ENCODE data around the gene ZNF354C. TPM values are rescaled to one million over a fixed set of nuclear protein-coding genes. Genes with fewer than 3 reads are reported as not detected.
A peak's percentile ranks its signal among the peaks of the same experiment; 100 is the strongest.

ZNF354C gene
- total RNA-seq, 1 donor from 2014 or later = 6.0 TPM

GRCh38 chr5:179051784-179052183 is 8.4 kb upstream of the ZNF354C start:
- Mint-ChIP-seq H3K4me1 (ENCODE audit: unreplicated experiment) (no peaks in the 10 kb centered on the region), H3K27me3 (ENCODE audit: unreplicated experiment) (peaks cover 4% of the 10 kb centered on the region), H3K27ac (ENCODE audit: unreplicated experiment) (no peak overlapping the region), H3K36me3 (ENCODE audit: low read depth, unreplicated experiment) (peaks cover 22% of the 10 kb centered on the region), H3K9me3 (ENCODE audit: unreplicated experiment) (peaks cover 19% of the 10 kb centered on the region), H3K4me3 (ENCODE audit: unreplicated experiment) (no peak overlapping the region)
- no peak for DNase-seq (ENCODE audit: low spot score)
- TF ChIP-seq CTCF (IDR thresholded peaks at IDR 0.05; ENCODE audit: unreplicated experiment) = no peak

- Mint-ChIP-seq H3K36me3 (ENCODE audit: low read depth, unreplicated experiment) (peaks cover 10% of the 10 kb centered on the region), H3K4me1 (ENCODE audit: unreplicated experiment) (no peaks in the 10 kb centered on the region), H3K4me3 (ENCODE audit: unreplicated experiment) (no peak overlapping the region), H3K27me3 (ENCODE audit: unreplicated experiment) (peaks cover 6% of the 10 kb centered on the region), H3K27ac (ENCODE audit: unreplicated experiment) (no peak overlapping the region), H3K9me3 (ENCODE audit: unreplicated experiment) (peaks cover 19% of the 10 kb centered on the region)
- no peak for TF ChIP-seq CTCF (IDR thresholded peaks at IDR 0.05; ENCODE audit: unreplicated experiment)
- no peak for DNase-seq (ENCODE audit: low spot score)
These were observed 6.0 kb upstream of the ZNF354C start for GRCh38 chr5:179054036-179054785.

GRCh38 chr5:179054876-179055275 is 5.3 kb upstream of the ZNF354C start:
- Mint-ChIP-seq H3K27ac (ENCODE audit: unreplicated experiment) (no peak overlapping the region), H3K4me3 (ENCODE audit: unreplicated experiment) (no peak overlapping the region), H3K4me1 (ENCODE audit: unreplicated experiment) (no peaks in the 10 kb centered on the region), H3K36me3 (ENCODE audit: low read depth, unreplicated experiment) (peaks cover 17% of the 10 kb centered on the region), H3K27me3 (ENCODE audit: unreplicated experiment) (peaks cover 8% of the 10 kb centered on the region), H3K9me3 (ENCODE audit: unreplicated experiment) (peaks cover 24% of the 10 kb centered on the region)
- DNase-seq (ENCODE audit: low spot score) = no peak
- no peak for TF ChIP-seq CTCF (IDR thresholded peaks at IDR 0.05; ENCODE audit: unreplicated experiment)

- H3K27me3 Mint-ChIP-seq (ENCODE audit: unreplicated experiment) = peaks cover 8% of the 10 kb centered on the region
- no peak overlapping the region for H3K4me3 Mint-ChIP-seq (ENCODE audit: unreplicated experiment)
- H3K4me1 Mint-ChIP-seq (ENCODE audit: unreplicated experiment) = no peaks in the 10 kb centered on the region
- peaks cover 24% of the 10 kb centered on the region for H3K9me3 Mint-ChIP-seq (ENCODE audit: unreplicated experiment)
- DNase-seq (ENCODE audit: low spot score) = no peak
- H3K36me3 Mint-ChIP-seq (ENCODE audit: low read depth, unreplicated experiment) = peaks cover 19% of the 10 kb centered on the region
- no peak overlapping the region for H3K27ac Mint-ChIP-seq (ENCODE audit: unreplicated experiment)
- no peak for TF ChIP-seq CTCF (IDR thresholded peaks at IDR 0.05; ENCODE audit: unreplicated experiment)
These were observed 4.7 kb upstream of the ZNF354C start for GRCh38 chr5:179055436-179055835.

GRCh38 chr5:179055841-179056240 is 4.3 kb upstream of the ZNF354C start:
- no peaks in the 10 kb centered on the region for H3K4me1 Mint-ChIP-seq (ENCODE audit: unreplicated experiment)
- peak overlapping the region; percentile 7 for H3K4me3 Mint-ChIP-seq (ENCODE audit: unreplicated experiment)
- H3K36me3 Mint-ChIP-seq (ENCODE audit: low read depth, unreplicated experiment) = peaks cover 19% of the 10 kb centered on the region
- TF ChIP-seq CTCF (IDR thresholded peaks at IDR 0.05; ENCODE audit: unreplicated experiment) = no peak
- H3K9me3 Mint-ChIP-seq (ENCODE audit: unreplicated experiment) = peaks cover 24% of the 10 kb centered on the region
- H3K27ac Mint-ChIP-seq (ENCODE audit: unreplicated experiment) = no peak overlapping the region
- peaks cover 8% of the 10 kb centered on the region for H3K27me3 Mint-ChIP-seq (ENCODE audit: unreplicated experiment)
- no peak for DNase-seq (ENCODE audit: low spot score)

Data from endothelial cell (in vitro differentiated cells).